Measurements from ENCODE around the gene MSX2.
"Not testable (repeated sequence)": the region's sequence is repeated elsewhere in the genome, so short reads cannot be mapped to it uniquely, and the experiment has no call there.

Gene MSX2

GRCh38 chr5:174733091-174733690, 8.8 kb downstream of the MSX2 start:
- no peak for DNase-seq (ENCODE audit: low read depth in 2 of 2)

GRCh38 chr5:174733836-174734235, 9.5 kb downstream of the MSX2 start:
- no peak for DNase-seq (ENCODE audit: low read depth in 2 of 2)

GRCh38 chr5:174734571-174735497, 10.5 kb downstream of the MSX2 start:
- no peak for DNase-seq (ENCODE audit: low read depth in 2 of 2)

- DNase-seq (ENCODE audit: low read depth in 2 of 2) = no peak
Measured at GRCh38 chr5:174735498-174736330, 11.3 kb downstream of the MSX2 start.

- DNase-seq (ENCODE audit: low read depth in 2 of 2) = peak; percentile 68 to 72
Measured at GRCh38 chr5:174736331-174736721, 11.9 kb downstream of the MSX2 start.

GRCh38 chr5:174736777-174737176, 12.4 kb downstream of the MSX2 start:
- DNase-seq (ENCODE audit: low read depth in 2 of 2) = no peak

- DNase-seq (ENCODE audit: low read depth in 2 of 2) = no peak
Measured at GRCh38 chr5:174737330-174737729, 12.9 kb downstream of the MSX2 start.

GRCh38 chr5:174741352-174741751, 17.0 kb downstream of the MSX2 start:
- DNase-seq (ENCODE audit: low read depth in 2 of 2) = no peak

GRCh38 chr5:174744896-174745295, 20.5 kb downstream of the MSX2 start:
- DNase-seq (ENCODE audit: low read depth in 2 of 2) = no peak

GRCh38 chr5:174745590-174746103, 21.3 kb downstream of the MSX2 start:
- no peak for DNase-seq (ENCODE audit: low read depth in 2 of 2)

GRCh38 chr5:174750711-174751110, 26.3 kb downstream of the MSX2 start:
- peak; percentile 56 to 59 for DNase-seq (ENCODE audit: low read depth in 2 of 2)

- DNase-seq (ENCODE audit: low read depth in 2 of 2) = no peak
Measured at GRCh38 chr5:174751154-174752000, 27.0 kb downstream of the MSX2 start.

GRCh38 chr5:174752121-174752520, 27.7 kb downstream of the MSX2 start:
- no peak for DNase-seq (ENCODE audit: low read depth in 2 of 2)

GRCh38 chr5:174755106-174755505, 30.7 kb downstream of the MSX2 start:
- no peak for DNase-seq (ENCODE audit: low read depth in 2 of 2)

GRCh38 chr5:174759091-174759490, 34.7 kb downstream of the MSX2 start:
- DNase-seq (ENCODE audit: low read depth in 2 of 2) = no peak

- no peak for DNase-seq (ENCODE audit: low read depth in 2 of 2)
Measured at GRCh38 chr5:174760721-174761120, 36.3 kb downstream of the MSX2 start.

- not testable (repeated sequence) for DNase-seq (ENCODE audit: low read depth in 2 of 2)
Measured at GRCh38 chr5:174761341-174761740, 37.0 kb downstream of the MSX2 start.

- no peak for DNase-seq (ENCODE audit: low read depth in 2 of 2)
Measured at GRCh38 chr5:174764309-174764708, 39.9 kb downstream of the MSX2 start.

GRCh38 chr5:174765540-174765939, 41.2 kb downstream of the MSX2 start:
- DNase-seq (ENCODE audit: low read depth in 2 of 2) = no peak

GRCh38 chr5:174767670-174768069, 43.3 kb downstream of the MSX2 start:
- no peak for DNase-seq (ENCODE audit: low read depth in 2 of 2)

GRCh38 chr5:174769005-174769404, 44.6 kb downstream of the MSX2 start:
- DNase-seq (ENCODE audit: low read depth in 2 of 2) = no peak

All from fibroblast of skin of left quadriceps (primary cell).